HAP-1 (cell line): Measurements from ENCODE around the gene AGAP3.

Source experiments
- DNase-seq, 2 experiments: peaks; one replicate each; pipeline ENCODE4 v3.0.0-alpha.2; 2016 to 2020; ENCODE audit warnings: low spot score in 2 of 2
- H3K27me3 ChIP-seq: fragments of 250-450 bp; sonication (Bioruptor Pico); 2 replicates; pipeline ENCODE4 v1.5.1; 2020; ENCODE audit warnings: low read depth, mild to moderate bottlenecking, moderate library complexity
- H3K36me3 ChIP-seq: fragments of 250-450 bp; sonication (Bioruptor Pico); replicated peaks from 2 replicates; pipeline ENCODE4 v1.5.1; 2020; ENCODE audit warnings: mild to moderate bottlenecking
- H3K4me1 ChIP-seq: fragments of 250-450 bp; sonication (Bioruptor Pico); 2 replicates; pipeline ENCODE4 v1.5.1; 2020; ENCODE audit warnings: mild to moderate bottlenecking
- H3K4me3 ChIP-seq: fragments of 250-450 bp; sonication (Bioruptor Pico); 2 replicates; pipeline ENCODE4 v1.5.1; 2020; ENCODE audit warnings: mild to moderate bottlenecking, moderate library complexity
- H3K9me3 ChIP-seq: fragments of 250-450 bp; sonication (Bioruptor Pico); 2 replicates; pipeline ENCODE4 v1.5.1; 2020; ENCODE audit warnings: mild to moderate bottlenecking, moderate library complexity
- in situ Hi-C: fragments of 300-500 bp; cut with MboI; formaldehyde crosslinking; loops from 3 replicates; pipeline ENCODE4 v1.14.3; 2020; ENCODE audit warnings: low sequenced_read_pairs, inconsistent platforms, mixed read lengths

Gene AGAP3

GRCh38 chr7:151094675-151095074, 8.4 kb downstream of the AGAP3 start:
- no peak for DNase-seq
- no peak overlapping the region for H3K4me3 ChIP-seq
- H3K36me3 ChIP-seq: peaks cover 32% of the 10 kb centered on the region
- no peaks in the 10 kb centered on the region for H3K9me3 ChIP-seq
- no peaks in the 10 kb centered on the region for H3K27me3 ChIP-seq
- in situ Hi-C loops: no loop called here
- H3K4me1 ChIP-seq: no peaks in the 10 kb centered on the region; the same call in 1 of the 2 replicates

GRCh38 chr7:151095123-151095797, 9.0 kb downstream of the AGAP3 start:
- peaks cover 30% of the 10 kb centered on the region for H3K36me3 ChIP-seq
- no peak overlapping the region for H3K4me3 ChIP-seq
- DNase-seq: no peak
- H3K27me3 ChIP-seq: no peaks in the 10 kb centered on the region
- in situ Hi-C loops: no loop called here
- H3K4me1 ChIP-seq: no peaks in the 10 kb centered on the region
- H3K9me3 ChIP-seq: no peaks in the 10 kb centered on the region

- Histone ChIP-seq H3K4me1 (no peaks in the 10 kb centered on the region), H3K27me3 (no peaks in the 10 kb centered on the region), H3K36me3 (peaks cover 34% of the 10 kb centered on the region), H3K9me3 (no peaks in the 10 kb centered on the region), H3K4me3 (no peak overlapping the region)
- in situ Hi-C loops: no loop called here
- no peak for DNase-seq
These were observed 9.7 kb downstream of the AGAP3 start for GRCh38 chr7:151095828-151096475.

GRCh38 chr7:151099486-151100211, 13.4 kb downstream of the AGAP3 start:
- peaks cover 18% of the 10 kb centered on the region for H3K4me1 ChIP-seq
- no peaks in the 10 kb centered on the region for H3K27me3 ChIP-seq
- peaks cover 26% of the 10 kb centered on the region for H3K36me3 ChIP-seq
- in situ Hi-C loops: no loop called here
- H3K4me3 ChIP-seq: no peak overlapping the region
- DNase-seq: no peak
- no peaks in the 10 kb centered on the region for H3K9me3 ChIP-seq

DNA sequence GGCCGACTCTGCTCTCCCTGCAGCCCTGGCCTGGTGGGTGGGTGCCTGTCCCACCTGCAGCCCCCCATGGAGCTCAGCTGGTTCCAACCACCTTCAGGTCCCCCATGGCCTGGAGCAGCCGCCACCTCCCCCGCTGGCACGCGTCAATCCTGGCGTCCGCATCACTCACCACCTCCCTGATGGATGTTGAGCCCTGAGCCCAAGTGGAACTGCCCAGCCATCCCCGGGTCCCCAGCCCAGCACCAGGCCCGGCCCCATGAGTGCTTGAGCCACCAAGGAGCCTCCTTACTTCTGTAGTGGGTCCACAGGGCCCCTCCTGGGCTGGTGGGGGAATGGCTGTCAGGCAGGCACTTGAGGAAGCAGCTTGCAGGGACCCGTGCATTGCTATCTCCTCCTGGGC, 14.6 kb downstream of the AGAP3 start:
- Histone ChIP-seq H3K27me3 (no peaks in the 10 kb centered on the region), H3K36me3 (peaks cover 24% of the 10 kb centered on the region), H3K9me3 (no peaks in the 10 kb centered on the region), H3K4me1 (peaks cover 18% of the 10 kb centered on the region), H3K4me3 (no peak overlapping the region)
- no peak for DNase-seq
- in situ Hi-C loops: no loop called here

GRCh38 chr7:151101621-151102396, 15.5 kb downstream of the AGAP3 start:
- Histone ChIP-seq H3K4me1 (peaks cover 18% of the 10 kb centered on the region), H3K36me3 (peaks cover 21% of the 10 kb centered on the region), H3K4me3 (no peak overlapping the region), H3K27me3 (no peaks in the 10 kb centered on the region), H3K9me3 (no peaks in the 10 kb centered on the region)
- in situ Hi-C loops: no loop called here
- no peak for DNase-seq

DNA sequence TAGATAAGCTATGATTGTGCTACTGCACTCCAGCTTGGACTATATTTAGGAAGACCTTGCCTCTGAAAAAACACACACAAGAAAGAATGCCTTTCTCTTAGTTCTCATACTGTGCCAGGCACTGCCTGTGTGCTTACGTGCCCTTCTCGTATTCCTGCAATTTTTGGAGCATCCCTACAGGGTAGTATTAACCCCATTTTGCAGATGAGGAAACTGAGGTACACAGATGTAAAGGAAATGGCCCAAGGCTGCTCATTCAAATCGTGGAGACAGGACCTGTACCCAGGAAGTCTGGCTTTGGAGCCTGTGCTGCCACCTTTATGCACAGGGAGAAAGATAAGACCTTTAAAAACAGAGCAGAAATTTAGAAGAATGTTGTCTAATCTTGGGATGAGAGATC, 16.7 kb downstream of the AGAP3 start:
- Histone ChIP-seq H3K27me3 (no peaks in the 10 kb centered on the region), H3K4me3 (no peak overlapping the region), H3K4me1 (peaks cover 18% of the 10 kb centered on the region), H3K36me3 (peaks cover 21% of the 10 kb centered on the region), H3K9me3 (no peaks in the 10 kb centered on the region)
- DNase-seq: no peak
- in situ Hi-C loops: no loop called here

GRCh38 chr7:151103973-151104372, 17.7 kb downstream of the AGAP3 start:
- peaks cover 18% of the 10 kb centered on the region for H3K4me1 ChIP-seq
- no peaks in the 10 kb centered on the region for H3K9me3 ChIP-seq
- H3K4me3 ChIP-seq: no peak overlapping the region
- no peak for DNase-seq
- H3K27me3 ChIP-seq: no peaks in the 10 kb centered on the region
- peaks cover 21% of the 10 kb centered on the region for H3K36me3 ChIP-seq
- in situ Hi-C loops: no loop called here

- H3K4me3 ChIP-seq: no peak overlapping the region
- DNase-seq: peak; percentile 60 to 73
- H3K27me3 ChIP-seq: no peaks in the 10 kb centered on the region
- H3K9me3 ChIP-seq: no peaks in the 10 kb centered on the region
- in situ Hi-C loops: no loop called here
- H3K36me3 ChIP-seq: peaks cover 21% of the 10 kb centered on the region
- H3K4me1 ChIP-seq: peaks cover 18% of the 10 kb centered on the region
These were observed 18.3 kb downstream of the AGAP3 start for GRCh38 chr7:151104411-151105235.

DNA sequence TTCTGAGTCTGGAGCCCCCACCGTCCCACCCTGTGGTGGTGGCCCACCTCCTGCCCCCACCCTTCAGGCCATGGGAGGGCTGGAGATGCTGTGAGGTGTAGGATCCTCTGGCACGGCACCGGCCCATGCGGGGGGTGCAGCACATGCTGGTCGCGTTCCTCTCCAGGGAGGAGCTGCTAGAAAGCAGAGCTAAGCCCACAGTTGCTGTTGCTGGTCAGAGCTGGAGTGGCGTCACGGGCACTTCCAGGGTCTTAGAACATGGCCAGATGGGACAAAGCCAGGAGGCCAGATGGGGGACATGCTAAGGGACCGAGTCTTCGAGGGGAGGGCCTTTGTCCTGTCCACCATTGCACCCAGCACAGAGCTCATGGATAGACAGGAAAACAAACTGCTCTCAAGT, 21.6 kb downstream of the AGAP3 start:
- H3K4me1 ChIP-seq: peaks cover 17% of the 10 kb centered on the region
- in situ Hi-C loops: no loop called here

GRCh38 chr7:151109094-151110048, 23.1 kb downstream of the AGAP3 start:
- Histone ChIP-seq H3K36me3 (peaks cover 9% of the 10 kb centered on the region), H3K4me1 (peaks cover 2% of the 10 kb centered on the region), H3K9me3 (no peaks in the 10 kb centered on the region), H3K27me3 (no peaks in the 10 kb centered on the region), H3K4me3 (no peak overlapping the region)
- in situ Hi-C loops: no loop called here
- no peak for DNase-seq

More for the DNA sequence above, 21.6 kb downstream of the AGAP3 start:
- Histone ChIP-seq H3K4me3 (no peak overlapping the region), H3K36me3 (peaks cover 14% of the 10 kb centered on the region), H3K27me3 (no peaks in the 10 kb centered on the region), H3K9me3 (no peaks in the 10 kb centered on the region)
- no peak for DNase-seq

- Histone ChIP-seq H3K4me1 (no peaks in the 10 kb centered on the region), H3K36me3 (peaks cover 9% of the 10 kb centered on the region), H3K27me3 (no peaks in the 10 kb centered on the region), H3K4me3 (no peak overlapping the region), H3K9me3 (no peaks in the 10 kb centered on the region)
- in situ Hi-C loops: no loop called here
- no peak for DNase-seq
These were observed 24.1 kb downstream of the AGAP3 start for GRCh38 chr7:151110236-151110940.
